Measurements from ENCODE around the gene WDR82. TPM values are rescaled to one million over a fixed set of nuclear protein-coding genes. Genes with fewer than 3 reads are reported as not detected.

Gene WDR82
- total and polyA plus RNA-seq, 5 donors from 2014 or later, result 85.9 to 116 (median 109) TPM

GRCh38 chr3:52205727-52206372 lies 72.6 kb downstream of the WDR82 start:
- H3K4me1 Mint-ChIP-seq, result peaks cover 0 to 29% (median 27%) of the 10 kb centered on the region in 4 donors
- no peak overlapping the region for H3K4me3 ChIP-seq (ENCODE audit: low read depth, low read length)
- H3K27ac Mint-ChIP-seq, result peak overlapping the region in 2 of 3 donors; percentile 25 to 60
- H3K27me3 Mint-ChIP-seq, result no peaks in the 10 kb centered on the region
- no peaks in the 10 kb centered on the region for H3K27me3 ChIP-seq (ENCODE audit: control insufficient read depth, insufficient read depth, low read length)
- ATAC-seq (ENCODE audit: low read depth in 2 of 2), result no peak
- peaks cover 87% of the 10 kb centered on the region for H3K36me3 ChIP-seq (ENCODE audit: control insufficient read depth, insufficient read depth, low read length)
- peaks cover 4% of the 10 kb centered on the region for H3K4me1 ChIP-seq (ENCODE audit: control insufficient read depth, insufficient read depth, low read length, poor library complexity, severe bottlenecking)
- H3K9me3 ChIP-seq (ENCODE audit: control insufficient read depth in 2 of 2, low read length in 2 of 2), result no peaks in the 10 kb centered on the region
- no peak for DNase-seq
- H3K27ac ChIP-seq (ENCODE audit: insufficient read depth, low read length, poor library complexity, severe bottlenecking), result no peak overlapping the region
- H3K9me3 Mint-ChIP-seq, result no peaks in the 10 kb centered on the region
- H3K4me3 Mint-ChIP-seq, result no peak overlapping the region
- H3K36me3 Mint-ChIP-seq, result peaks cover 55% of the 10 kb centered on the region

Other genes with a start within 250 kb of the WDR82 start
- gene DUSP7, start 222.1 kb downstream of the WDR82 start, total RNA-seq, result 12.7 TPM
- gene DUSP7, start 222.1 kb downstream of the WDR82 start, polyA plus RNA-seq, result 1 to 10 TPM; 3.0 to 3.7 (median 3.5) TPM
- gene POC1A, start 124.2 kb downstream of the WDR82 start, total RNA-seq, result 1.7 TPM
- 1 to 10 TPM; 1.3 to 3.2 (median 1.9) TPM for gene POC1A, start 124.2 kb downstream of the WDR82 start, polyA plus RNA-seq
- 17.1 TPM for gene ALAS1, start 80.5 kb downstream of the WDR82 start, total RNA-seq
- gene ALAS1, start 80.5 kb downstream of the WDR82 start, polyA plus RNA-seq, result 10 to 100 TPM; 22.4 to 41.4 (median 34.2) TPM
- 0.27 TPM for gene TLR9, start 53.0 kb downstream of the WDR82 start, total RNA-seq
- gene TLR9, start 53.0 kb downstream of the WDR82 start, polyA plus RNA-seq, result under 1 TPM in 1 of 4 donors, not detected in 3; 0.16 TPM
- 62.4 TPM for gene TWF2, start 39.5 kb downstream of the WDR82 start, total RNA-seq
- gene TWF2, start 39.5 kb downstream of the WDR82 start, polyA plus RNA-seq, result 100 to 1,000 TPM; 116 to 142 (median 131) TPM
- gene PPM1M, start 32.9 kb downstream of the WDR82 start, total RNA-seq, result 80.7 TPM
- gene PPM1M, start 32.9 kb downstream of the WDR82 start, polyA plus RNA-seq, result 100 to 1,000 TPM in 1 of 4 donors, 10 to 100 TPM in 3; 55.5 to 104 (median 74.9) TPM
- 41.8 TPM for gene GLYCTK, start 9.2 kb upstream of the WDR82 start, total RNA-seq
- gene GLYCTK, start 9.2 kb upstream of the WDR82 start, polyA plus RNA-seq, result 10 to 100 TPM; 11.1 to 17.9 (median 13.1) TPM
- gene DNAH1, start 37.7 kb upstream of the WDR82 start, total RNA-seq, result 59.8 TPM
- gene DNAH1, start 37.7 kb upstream of the WDR82 start, polyA plus RNA-seq, result 1 to 10 TPM in 1 of 4 donors, under 1 TPM in 3; 0.39 to 1.1 (median 0.58) TPM
- 116 TPM for gene BAP1, start 131.4 kb upstream of the WDR82 start, total RNA-seq
- gene BAP1, start 131.4 kb upstream of the WDR82 start, polyA plus RNA-seq, result 10 to 100 TPM; 12.2 to 17.1 (median 15.2) TPM
- 14.7 TPM for gene PHF7, start 132.0 kb upstream of the WDR82 start, total RNA-seq
- gene PHF7, start 132.0 kb upstream of the WDR82 start, polyA plus RNA-seq, result 10 to 100 TPM in 3 of 4 donors, 1 to 10 TPM in 1; 7.0 to 15.5 (median 12.7) TPM
- gene SEMA3G, start 166.5 kb upstream of the WDR82 start, total RNA-seq, result 33.1 TPM
- 1 to 10 TPM; 3.2 to 5.4 (median 3.6) TPM for gene SEMA3G, start 166.5 kb upstream of the WDR82 start, polyA plus RNA-seq
- gene TNNC1, start 175.4 kb upstream of the WDR82 start, total RNA-seq, result 3.9 TPM
- gene TNNC1, start 175.4 kb upstream of the WDR82 start, polyA plus RNA-seq, result 1 to 10 TPM in 1 of 4 donors, under 1 TPM in 3; 0.38 to 1.1 (median 0.52) TPM
- gene NISCH, start 177.0 kb upstream of the WDR82 start, total RNA-seq, result 168 TPM
- 10 to 100 TPM; 12.6 to 17.4 (median 15.2) TPM for gene NISCH, start 177.0 kb upstream of the WDR82 start, polyA plus RNA-seq
- 0.42 TPM for gene STAB1, start 216.7 kb upstream of the WDR82 start, total RNA-seq
- gene STAB1, start 216.7 kb upstream of the WDR82 start, polyA plus RNA-seq, result not detected